ENCODE results near the gene MIGA2.

The MIGA2 gene

DNA sequence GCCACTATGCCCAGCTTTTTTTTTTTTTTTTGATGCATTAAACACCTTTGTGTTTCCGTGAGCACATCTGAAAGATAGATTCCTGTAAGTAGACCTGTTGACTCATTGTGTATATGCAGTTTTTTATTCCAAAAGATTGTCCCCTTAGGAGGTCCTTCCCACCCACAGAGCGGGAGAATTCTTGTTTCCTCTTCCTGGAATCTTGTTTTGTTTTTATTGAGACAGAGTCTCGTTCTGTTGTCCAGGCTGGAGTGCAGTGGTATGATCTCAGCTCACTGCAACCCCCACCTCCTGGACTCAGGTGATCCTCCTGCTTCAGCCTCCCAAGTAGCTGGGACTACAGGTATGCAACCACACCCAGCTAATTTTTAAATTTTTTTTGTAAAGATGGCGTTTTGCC, 82.4 kb downstream of the MIGA2 start:
- DNase-seq (ENCODE audit: low read depth in 3 of 3, low spot score in 1 of 3) = no peak

DNA sequence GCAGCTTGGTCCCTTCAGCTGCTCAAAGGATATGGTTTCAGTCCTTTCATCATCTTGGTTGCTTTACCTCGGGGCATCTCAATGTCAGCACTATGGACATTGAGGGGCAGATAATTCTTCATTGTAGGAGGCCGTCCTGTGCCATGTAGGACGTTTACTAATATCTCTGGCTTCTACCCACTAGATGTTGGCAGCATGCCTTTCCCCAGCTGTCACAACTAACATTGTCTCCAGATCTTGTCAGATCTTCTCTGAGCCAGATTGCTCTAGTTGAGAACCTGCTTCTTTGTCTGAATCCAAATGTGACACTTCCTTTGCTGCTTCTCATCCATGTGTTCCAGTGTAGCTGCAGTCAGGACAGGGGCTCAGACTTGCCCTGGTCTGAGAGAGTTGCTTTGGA, 85.1 kb downstream of the MIGA2 start:
- DNase-seq (ENCODE audit: low read depth in 3 of 3, low spot score in 1 of 3) = no peak

Data from stimulated activated CD4-positive, alpha-beta T cell treated with anti-CD3 and anti-CD28 coated beads, TNF-alpha, amount 100 ng/mL, for 1 hour (primary cell).